IMR-90 (cell line): ENCODE measurements around the gene GAL3ST1. TPM values are rescaled to one million over a fixed set of nuclear protein-coding genes. Genes with fewer than 3 reads are reported as not detected.

ENCODE experiments used
- ATAC-seq: fragments of 200-7000 bp; cut with Tn5 transposase; 2 replicates; pipeline ENCODE4 v1.9.1; 2020; ENCODE audit warnings: low read depth, mild to moderate bottlenecking, moderate library complexity
- BruUV-seq: library from RNA; stranded (reverse); fragments of 400-500 nt; replicated peaks from 2 replicates; lab custom pipeline; 2021; lab: Mats Ljungman, UMichigan
- CTCF ChIA-PET: fragments of 300-600 bp; formaldehyde crosslinking; extraction: SDS; loops from one replicate; lab custom pipeline; 2021; ENCODE audit warnings: antibody characterized with exemption; lab: Yijun Ruan, JAX
- POLR2A ChIA-PET: fragments of 300-600 bp; sonication (Branson Sonifier 250); formaldehyde crosslinking; loops from one replicate; lab custom pipeline; 2022; ENCODE audit warnings: antibody characterized with exemption; ENCODE audit not compliant: unreplicated experiment; lab: Charles Lee
- DNase-seq: peaks from one replicate; pipeline ENCODE4 v3.0.0; 2013
- H2AFZ ChIP-seq: replicated peaks from 2 replicates; pipeline ENCODE3; 2013; ENCODE audit warnings: low read length, mild to moderate bottlenecking; ENCODE audit not compliant: poor library complexity
- H2AK5ac ChIP-seq: 2 replicates; pipeline ENCODE4 v1.6.1; 2013; ENCODE audit warnings: low read depth, low read length, inconsistent platforms
- H2AK9ac ChIP-seq: replicated peaks from 2 replicates; pipeline ENCODE3; 2013; ENCODE audit warnings: mild to moderate bottlenecking, low read depth, low read length, moderate library complexity; ENCODE audit not compliant: poor library complexity
- H2BK120ac ChIP-seq: 2 replicates; pipeline ENCODE4 v1.6.1; 2013; ENCODE audit warnings: low read depth, low read length, inconsistent platforms
- H2BK15ac ChIP-seq: 3 replicates; pipeline ENCODE4 v1.6.1; 2013; ENCODE audit warnings: low read depth, low read length, inconsistent platforms
- H2BK20ac ChIP-seq: 2 replicates; pipeline ENCODE4 v1.6.1; 2013; ENCODE audit warnings: low read depth, mild to moderate bottlenecking, inconsistent platforms, low read length, moderate library complexity
- H2BK5ac ChIP-seq: 2 replicates; pipeline ENCODE4 v1.6.1; 2013; ENCODE audit warnings: mild to moderate bottlenecking, low read depth, low read length, inconsistent platforms; ENCODE audit not compliant: poor library complexity, severe bottlenecking
- H3K14ac ChIP-seq: replicated peaks from 2 replicates; pipeline ENCODE4 v1.6.1; 2013; ENCODE audit warnings: low read depth, low read length, inconsistent platforms
- H3K18ac ChIP-seq: 2 replicates; pipeline ENCODE4 v1.6.1; 2013; ENCODE audit warnings: low read depth, low read length, control low read depth
- H3K23ac ChIP-seq: 2 replicates; pipeline ENCODE4 v1.6.1; 2013; ENCODE audit warnings: low read depth, low read length, inconsistent platforms
- H3K27ac ChIP-seq: 2 replicates; pipeline ENCODE4 v1.5.1; 2013; ENCODE audit warnings: mild to moderate bottlenecking, control low read depth, low read length; ENCODE audit not compliant: insufficient read depth
- H3K27me3 ChIP-seq: 2 replicates; pipeline ENCODE4 v1.6.1; 2013; ENCODE audit warnings: low read length; ENCODE audit not compliant: control insufficient read depth, insufficient read depth
- H3K36me3 ChIP-seq: 2 replicates; pipeline ENCODE4 v1.6.1; 2013; ENCODE audit warnings: low read length, mixed read lengths; ENCODE audit not compliant: control insufficient read depth, insufficient read depth
- H3K4ac ChIP-seq: 2 replicates; pipeline ENCODE4 v1.6.1; 2013; ENCODE audit warnings: low read depth, low read length, inconsistent platforms
- H3K4me1 ChIP-seq: 2 replicates; pipeline ENCODE4 v1.6.1; 2013; ENCODE audit warnings: low read length, mixed read lengths; ENCODE audit not compliant: control insufficient read depth, insufficient read depth
- H3K4me2 ChIP-seq: 2 replicates; pipeline ENCODE4 v1.6.1; 2013; ENCODE audit warnings: low read depth, mild to moderate bottlenecking, control low read depth, low read length, moderate library complexity
- H3K4me3 ChIP-seq: 2 replicates; pipeline ENCODE4 v1.5.1; 2013; ENCODE audit warnings: low read depth, mild to moderate bottlenecking, control low read depth, low read length, moderate library complexity; ENCODE audit not compliant: insufficient read depth
- H3K56ac ChIP-seq: 2 replicates; pipeline ENCODE4 v1.6.1; 2013; ENCODE audit warnings: low read length, inconsistent platforms; ENCODE audit not compliant: insufficient read depth; ENCODE audit errors: extremely low read depth
- H3K79me1 ChIP-seq, 2 experiments: 2 replicates each; pipeline ENCODE4 v1.6.1; 2013; ENCODE audit warnings: low read length in 2 of 2, inconsistent platforms in 1 of 2, low read depth in 1 of 2
- H3K9ac ChIP-seq: 2 replicates; pipeline ENCODE4 v1.6.1; 2013; ENCODE audit warnings: low read depth, low read length, control low read depth
- H3K9me1 ChIP-seq: 2 replicates; pipeline ENCODE4 v1.6.1; 2013; ENCODE audit warnings: low read length, inconsistent platforms; ENCODE audit not compliant: insufficient read depth
- H3K9me3 ChIP-seq: 2 replicates; pipeline ENCODE4 v1.6.1; 2013; ENCODE audit warnings: low read length; ENCODE audit not compliant: control insufficient read depth, insufficient read depth
- H4K20me1 ChIP-seq: 2 replicates; pipeline ENCODE4 v1.6.1; 2013; ENCODE audit warnings: low read length, inconsistent platforms; ENCODE audit not compliant: insufficient read depth
- H4K5ac ChIP-seq: 2 replicates; pipeline ENCODE4 v1.6.1; 2013; ENCODE audit warnings: mild to moderate bottlenecking, low read depth, low read length, control low read depth
- H4K8ac ChIP-seq, 2 experiments: 2 replicates each; pipeline ENCODE4 v1.6.1; 2013; ENCODE audit warnings: low read depth in 2 of 2, low read length in 2 of 2, control low read depth in 1 of 2, inconsistent platforms in 1 of 2
- H4K91ac ChIP-seq: 2 replicates; pipeline ENCODE4 v1.6.1; 2013; ENCODE audit warnings: low read depth, low read length, inconsistent platforms; ENCODE audit not compliant: insufficient read depth
- CEBPB ChIP-seq: IDR thresholded peaks from 2 replicates; pipeline ENCODE4 v1.6.1; 2012; ENCODE audit warnings: low read depth, low read length, improper control_type of control experiment
- CHD1 ChIP-seq: IDR thresholded peaks from 2 replicates; pipeline ENCODE4 v1.6.1; 2012; ENCODE audit warnings: low read depth, low read length, improper control_type of control experiment
- CTCF ChIP-seq: conservative IDR thresholded peaks from 2 replicates; pipeline ENCODE4 v1.5.1; 2012; ENCODE audit warnings: mild to moderate bottlenecking, low read depth, low read length, improper control_type of control experiment
- ELK1 ChIP-seq: fragments of 150-350 bp; IDR thresholded peaks from 2 replicates; pipeline ENCODE4 v1.6.1; 2016; ENCODE audit warnings: low read depth, mild to moderate bottlenecking, low read length, moderate library complexity, borderline replicate concordance
- FOS ChIP-seq: fragments of 150-350 bp; IDR thresholded peaks from 2 replicates; pipeline ENCODE4 v1.6.1; 2016; ENCODE audit warnings: low read depth, low read length
- MAZ ChIP-seq: IDR thresholded peaks from 2 replicates; pipeline ENCODE4 v1.6.1; 2012; ENCODE audit warnings: low read depth, mild to moderate bottlenecking, low read length, improper control_type of control experiment, moderate library complexity, borderline replicate concordance
- MXI1 ChIP-seq: IDR thresholded peaks from 2 replicates; pipeline ENCODE4 v1.6.1; 2012; ENCODE audit warnings: low read depth, mild to moderate bottlenecking, low read length, moderate library complexity, borderline replicate concordance
- NFE2L2 ChIP-seq: fragments of 150-350 bp; IDR thresholded peaks from 2 replicates; pipeline ENCODE4 v1.6.1; 2016; ENCODE audit warnings: low read depth, mild to moderate bottlenecking, low read length
- POLR2A ChIP-seq: IDR thresholded peaks from 2 replicates; pipeline ENCODE4 v1.6.1; 2012; ENCODE audit warnings: mild to moderate bottlenecking, low read depth, low read length
- RAD21 ChIP-seq: IDR thresholded peaks from 2 replicates; pipeline ENCODE4 v1.6.1; 2012; ENCODE audit warnings: low read length, improper control_type of control experiment
- RFX5 ChIP-seq: IDR thresholded peaks from 2 replicates; pipeline ENCODE4 v1.8.0; 2012; ENCODE audit warnings: low read depth, mild to moderate bottlenecking, low read length, moderate library complexity
- SMC3 ChIP-seq: fragments of 150-350 bp; IDR thresholded peaks from 2 replicates; pipeline ENCODE4 v1.6.1; 2016; ENCODE audit warnings: low read depth, mild to moderate bottlenecking, antibody characterized with exemption, low read length, moderate library complexity
- USF2 ChIP-seq: fragments of 150-350 bp; IDR thresholded peaks from 2 replicates; pipeline ENCODE4 v1.6.1; 2017; ENCODE audit warnings: mild to moderate bottlenecking, antibody characterized with exemption, low read length, low read depth
- WGBS, 2 experiments: methylation state at CpG; one replicate each; pipeline versions ENCODE4 v1.1.5 to v1.1.7; 2013; ENCODE audit warnings: missing lambda C conversion rate in 2 of 2; ENCODE audit not compliant: insufficient read length in 1 of 2; ENCODE audit errors: extremely low coverage in 2 of 2; 5-methylcytosine and 5-hydroxymethylcytosine counted together
- dilution Hi-C: fragments of 300-500 bp; cut with HindIII; formaldehyde crosslinking; loops from one replicate; pipeline ENCODE4 v1.14.3; 2018; ENCODE audit warnings: low sequenced_read_pairs; ENCODE audit not compliant: unreplicated experiment
- in situ Hi-C: fragments of 300-500 bp; cut with MboI; formaldehyde crosslinking; loops from 3 replicates; pipeline ENCODE4 v1.14.3; 2019; ENCODE audit warnings: low sequenced_read_pairs, inconsistent platforms, mixed read lengths
- intact Hi-C: fragments of 100-400 bp; cut with micrococcal nuclease; formaldehyde crosslinking; loops from 2 replicates; pipeline ENCODE4 v1.10.0; 2022
- polyA plus RNA-seq, 3 experiments: library from polyadenylated mRNA; depleted of rRNA; stranded (reverse); fragments of >200 nt; gene quantifications; 2 replicates each; pipeline ENCODE4 v1.2.3, GENCODE V29; 2012; ENCODE audit warnings: low replicate concordance in 1 of 3
- total RNA-seq: library from RNA; depleted of rRNA; stranded (reverse); fragments of >200 nt; gene quantifications from 2 replicates; pipeline ENCODE4 v1.2.3, GENCODE V29; 2012

Gene GAL3ST1
- total and polyA plus RNA-seq, 2 of the 4 experiments (the other 2 are of a cell fraction) = not detected

- Histone ChIP-seq H2BK20ac (no peak overlapping the region), H3K4me1 (no peaks in the 10 kb centered on the region), H2BK5ac (no peak overlapping the region), H3K23ac (no peak overlapping the region), H3K27ac (no peak overlapping the region), H3K36me3 (no peaks in the 10 kb centered on the region), H4K8ac (no peak overlapping the region), H4K5ac (no peak overlapping the region), H2BK120ac (no peak overlapping the region), H3K4me2 (no peak overlapping the region), H3K4me3 (no peak overlapping the region), H2AK5ac (no peak overlapping the region), H3K18ac (no peak overlapping the region), H4K91ac (no peak overlapping the region), H2AK9ac (no peak overlapping the region), H4K20me1 (no peaks in the 10 kb centered on the region), H3K79me1 (no peaks in the 10 kb centered on the region), H3K9ac (no peak overlapping the region), H2BK15ac (no peak overlapping the region), H3K14ac (no peak overlapping the region), H3K56ac (no peak overlapping the region), H3K9me3 (no peaks in the 10 kb centered on the region), H3K4ac (no peak overlapping the region), H2AFZ (no peak overlapping the region), H3K9me1 (no peaks in the 10 kb centered on the region), H3K27me3 (peaks cover 53% of the 10 kb centered on the region)
- ChIA-PET POLR2A (no interaction called here), CTCF (no interaction called here)
- WGBS, 2 experiments = 51% methylated on average over 4 of the region's 4 CpGs; no CpG with 5 or more reads in 1 of the 2 experiments
- peak; percentile 32 for ATAC-seq
- peak; percentile 16 for DNase-seq
- BruUV-seq = no TSS peak
- TF ChIP-seq NFE2L2 (no peak), RAD21 (no peak), FOS (no peak), CEBPB (no peak), MXI1 (no peak), CHD1 (no peak), USF2 (no peak), ELK1 (no peak), MAZ (no peak), SMC3 (no peak), RFX5 (no peak), CTCF (no peak), POLR2A (no peak)
- intact Hi-C loops = no loop called here
- dilution Hi-C loops = no loop called here
- in situ Hi-C loops = no loop called here
Observed at GRCh38 chr22:30565341-30565740, 9.1 kb downstream of the GAL3ST1 start.
